ENCODE data around the gene GPLD1.

- TF ChIP-seq POLR2A (IDR thresholded peaks at IDR 0.05) (no peak), CTCF (IDR thresholded peaks at IDR 0.05) (no peak)
These were observed 40.4 kb downstream of the GPLD1 start for GRCh38 chr6:24448828-24449525.

Measured in vagina (tissue), 2 donors.